Body of pancreas (tissue), 4 donors: ENCODE measurements around the gene ROR1. TPM values are rescaled to one million over a fixed set of nuclear protein-coding genes. Genes with fewer than 3 reads are reported as not detected.

Experiments used
- ATAC-seq: fragments of 150-250 bp; one replicate; pipeline ENCODE4 v1.9.1; 2016
- DNase-seq, 4 donors: peaks; one replicate each; pipeline ENCODE4 v3.0.0-alpha.2; 2019
- H3K27ac ChIP-seq, 4 donors: fragments of 200-600 bp; sonication (generic); 1 replicate in 3 of 4; 2 replicates in 1 of 4; pipeline versions ENCODE4 v1.5.1 to v1.6.1; 2016 to 2019; ENCODE audit warnings: mild to moderate bottlenecking in 1 of 4, mixed read lengths in 1 of 4, moderate library complexity in 1 of 4
- H3K27me3 ChIP-seq, 2 donors: fragments of 200-600 bp; sonication (generic); one replicate each; pipeline ENCODE4 v1.6.0; 2016; ENCODE audit warnings: mild to moderate bottlenecking in 1 of 2
- H3K36me3 ChIP-seq, 2 donors: fragments of 200-600 bp; sonication (generic); replicated peaks in 1 of 2; 2 replicates each; pipeline ENCODE4 v1.5.1; 2016; ENCODE audit warnings: low read depth in 2 of 2; ENCODE audit not compliant: insufficient read depth in 1 of 2
- H3K4me1 ChIP-seq: fragments of 200-600 bp; sonication (generic); one replicate; pipeline ENCODE4 v1.6.0; 2016
- H3K4me3 ChIP-seq, 2 donors: fragments of 200-600 bp; sonication (generic); 1 replicate in 1 of 2; 2 replicates in 1 of 2; pipeline ENCODE4 v1.5.1; 2016 to 2019
- H3K9me3 ChIP-seq, 3 donors: fragments of 200-600 bp; sonication (generic); 1 replicate in 2 of 3; 2 replicates in 1 of 3; pipeline ENCODE4 v1.5.1; 2016
- CTCF ChIP-seq, 7 experiments: fragments of 450-650 bp in 4 of 7; fragments of 200-600 bp in 3 of 7; sonication (generic) in 3 of 7; IDR thresholded peaks; one replicate each; pipeline ENCODE4 v1.5.1; 2016 to 2019; ENCODE audit warnings: antibody characterized with exemption in 7 of 7
- POLR2A ChIP-seq, 3 donors: fragments of 450-650 bp; IDR thresholded peaks; one replicate each; pipeline ENCODE4 v1.6.1; 2016; ENCODE audit warnings: antibody characterized with exemption in 3 of 3, mild to moderate bottlenecking in 2 of 3
- WGBS, 2 donors: methylation state at CpG; one replicate each; pipeline ENCODE4 v1.1.5; 2017; 5-methylcytosine and 5-hydroxymethylcytosine counted together
- intact Hi-C: fragments of 100-400 bp; cut with DNase I; formaldehyde crosslinking; loops from one replicate; pipeline ENCODE4 v1.15.1; 2023
- small RNA-seq: library from RNA; depleted of rRNA; stranded (forward); fragments of <200 nt; gene quantifications from one replicate; pipeline ENCODE3, GENCODE V24; 2016
- total RNA-seq, 2 donors: library from RNA; depleted of rRNA; stranded (reverse); fragments of >200 nt; gene quantifications; one replicate each; pipeline ENCODE4 v1.1.0, GENCODE V29; 2016

The ROR1 gene
- total RNA-seq, 2 donors from 2014 or later = 26.7 to 56.0 TPM

GRCh38 chr1:64228167-64228957, 454.5 kb downstream of the ROR1 start:
- TF ChIP-seq POLR2A (IDR thresholded peaks at IDR 0.05) (no peak), CTCF (IDR thresholded peaks at IDR 0.05) (no peak)

GRCh38 chr1:64229307-64229706, 455.5 kb downstream of the ROR1 start:
- TF ChIP-seq CTCF (IDR thresholded peaks at IDR 0.05) (no peak), POLR2A (IDR thresholded peaks at IDR 0.05) (no peak)
- no peaks in the 10 kb centered on the region for H3K4me1 ChIP-seq
- H3K27me3 ChIP-seq = no peaks in the 10 kb centered on the region
- H3K36me3 ChIP-seq = no peaks in the 10 kb centered on the region
- 79 to 91% methylated on average over 3 of the region's 3 CpGs for WGBS, 2 donors
- ATAC-seq (no peak), DNase-seq (no peak)
- H3K4me3 ChIP-seq = no peak overlapping the region
- H3K9me3 ChIP-seq = no peaks in the 10 kb centered on the region
- no peak overlapping the region for H3K27ac ChIP-seq
- intact Hi-C loops = no loop called here

More at GRCh38 chr1:64228167-64228957, 454.5 kb downstream of the ROR1 start:
- intact Hi-C loops = no loop called here
- no peak overlapping the region for H3K27ac ChIP-seq
- H3K4me3 ChIP-seq = no peak overlapping the region
- H3K27me3 ChIP-seq = no peaks in the 10 kb centered on the region
- ATAC-seq (no peak), DNase-seq (no peak)
- H3K36me3 ChIP-seq = no peaks in the 10 kb centered on the region
- H3K9me3 ChIP-seq = no peaks in the 10 kb centered on the region
- 73 to 83% methylated on average over 10 of the region's 10 CpGs for WGBS, 2 donors
- no peaks in the 10 kb centered on the region for H3K4me1 ChIP-seq

Small RNAs within 50 kb of the gene (small RNA-seq; reads per million reads assigned to genes)
- gene RF00019 (not detected), gene RNU6-809P (not detected)

Other genes starting within 250 kb of the ROR1 start
- 100 to 1,000 TPM in 1 of 2 donors, 10 to 100 TPM in 1; 68.5 to 123 TPM for gene PGM1, start 180.6 kb upstream of the ROR1 start, total RNA-seq